ENCODE data around the gene DYNAP. TPM values are rescaled to one million over a fixed set of nuclear protein-coding genes. Genes with fewer than 3 reads are reported as not detected.

DYNAP gene
- total and polyA plus RNA-seq, 8 donors = not detected

GRCh38 chr18:54647176-54647575, 56.1 kb downstream of the DYNAP start:
- intact Hi-C loops (cut with DNase I) = no loop called here
- H3K4me1 ChIP-seq = no peaks in the 10 kb centered on the region
- no peaks in the 10 kb centered on the region for H3K27me3 ChIP-seq
- ATAC-seq = peak in 3 of 4 donors; percentile 70 to 73 (median 72)
- TF ChIP-seq CTCF (IDR thresholded peaks at IDR 0.05) = peak in 3 of 4 donors; percentile 21 to 42 (median 24)
- no peak for FAIRE-seq
- no peak overlapping the region for H3K4me3 ChIP-seq
- DNase-seq = peak in 3 of 6 donors; percentile 3 to 32 (median 16)
- WGBS, 2 donors = 10 to 12% methylated on average over 2 of the region's 2 CpGs
- no peaks in the 10 kb centered on the region for H3K36me3 ChIP-seq
- H3K9me3 ChIP-seq = no peaks in the 10 kb centered on the region
- H3K27ac ChIP-seq = no peak overlapping the region

Other genes starting within 250 kb of the DYNAP start
- not detected for gene STARD6, start 233.4 kb upstream of the DYNAP start, total RNA-seq
- gene STARD6, start 233.4 kb upstream of the DYNAP start, polyA plus RNA-seq = not detected
- gene C18orf54, start 233.3 kb upstream of the DYNAP start, total RNA-seq = 1 to 10 TPM in 1 of 6 donors, under 1 TPM in 5; 0.14 to 1.4 (median 0.34) TPM
- under 1 TPM; 0.19 to 0.26 TPM for gene C18orf54, start 233.3 kb upstream of the DYNAP start, polyA plus RNA-seq
- gene RAB27B, start 237.2 kb downstream of the DYNAP start, total RNA-seq = 10 to 100 TPM in 1 of 6 donors, 1 to 10 TPM in 5; 5.2 to 12.9 (median 6.4) TPM
- gene RAB27B, start 237.2 kb downstream of the DYNAP start, polyA plus RNA-seq = under 1 TPM; 0.61 to 0.73 TPM

Data from pancreas (tissue), 10 donors.